ACC112 (cell line): ENCODE results near the gene MED9.
"Not testable (repeated sequence)": the region's sequence is repeated elsewhere in the genome, so short reads cannot be mapped to it uniquely, and the experiment has no call there.

Experiments
- H2AFZ ChIP-seq: fragments of 200-600 bp; sonication (generic); one replicate; pipeline ENCODE4 v1.6.0; 2017; ENCODE audit warnings: antibody characterized with exemption, low read length; ENCODE audit not compliant: unreplicated experiment
- H3K27ac ChIP-seq: fragments of 200-600 bp; sonication (generic); 2 replicates; pipeline ENCODE4 v1.5.1; 2014; ENCODE audit warnings: low read depth, mild to moderate bottlenecking, antibody characterized with exemption, low read length, moderate library complexity
- H3K27me3 ChIP-seq: fragments of 200-600 bp; sonication (generic); 2 replicates; pipeline ENCODE4 v1.6.1; 2014; ENCODE audit warnings: mild to moderate bottlenecking, antibody characterized with exemption, low read length, moderate library complexity, mixed read lengths; ENCODE audit not compliant: insufficient read depth
- H3K36me3 ChIP-seq: fragments of 200-600 bp; sonication (generic); 2 replicates; pipeline ENCODE4 v1.6.1; 2016; ENCODE audit warnings: mild to moderate bottlenecking, antibody characterized with exemption, low read length, moderate library complexity, mixed read lengths; ENCODE audit not compliant: insufficient read depth
- H3K4me1 ChIP-seq: fragments of 200-600 bp; sonication (generic); one replicate; pipeline ENCODE4 v1.6.1; 2016; ENCODE audit warnings: low read length, mixed read lengths; ENCODE audit not compliant: insufficient read depth, unreplicated experiment, control insufficient read depth
- H3K4me3 ChIP-seq: fragments of 200-600 bp; sonication (generic); 2 replicates; pipeline ENCODE4 v1.5.1; 2014; ENCODE audit warnings: mild to moderate bottlenecking, low read depth, low read length
- H3K79me2 ChIP-seq: fragments of 200-600 bp; sonication (generic); one replicate; pipeline ENCODE4 v1.6.0; 2016; ENCODE audit warnings: low read length; ENCODE audit not compliant: control insufficient read depth, unreplicated experiment, insufficient read depth

Gene MED9

DNA sequence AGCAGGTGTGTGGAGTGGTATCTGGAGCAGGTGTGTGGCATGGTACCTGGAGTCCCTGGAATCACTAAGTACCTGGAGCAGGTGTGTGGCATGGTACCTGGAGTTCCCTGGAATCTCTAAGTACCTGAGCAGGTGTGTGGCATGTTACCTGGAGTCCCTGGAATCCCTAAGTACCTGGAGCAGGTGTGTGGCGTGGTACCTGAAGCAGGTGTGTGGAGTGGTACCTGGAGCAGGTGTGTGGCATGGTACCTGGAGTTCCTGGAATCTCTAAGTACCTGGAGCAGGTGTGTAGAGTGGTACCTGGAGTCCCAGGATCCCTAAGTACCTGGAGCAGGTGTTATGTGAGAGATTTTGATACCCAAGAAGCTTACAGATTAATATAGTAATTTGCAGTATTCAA lies 22.1 kb upstream of the MED9 start:
- not testable (repeated sequence) for H3K4me1 ChIP-seq, H3K4me3 ChIP-seq, H3K27ac ChIP-seq, H2AFZ ChIP-seq, H3K27me3 ChIP-seq, H3K79me2 ChIP-seq, H3K36me3 ChIP-seq

- Histone ChIP-seq H2AFZ (no peak overlapping the region), H3K4me3 (no peak overlapping the region), H3K79me2 (no peaks in the 10 kb centered on the region), H3K27ac (no peak overlapping the region), H3K27me3 (peaks cover 3% of the 10 kb centered on the region; the same call in 1 of the 2 replicates), H3K4me1 (no peaks in the 10 kb centered on the region), H3K36me3 (no peaks in the 10 kb centered on the region)
Measured at GRCh38 chr17:17455173-17455572, 21.6 kb upstream of the MED9 start.

DNA sequence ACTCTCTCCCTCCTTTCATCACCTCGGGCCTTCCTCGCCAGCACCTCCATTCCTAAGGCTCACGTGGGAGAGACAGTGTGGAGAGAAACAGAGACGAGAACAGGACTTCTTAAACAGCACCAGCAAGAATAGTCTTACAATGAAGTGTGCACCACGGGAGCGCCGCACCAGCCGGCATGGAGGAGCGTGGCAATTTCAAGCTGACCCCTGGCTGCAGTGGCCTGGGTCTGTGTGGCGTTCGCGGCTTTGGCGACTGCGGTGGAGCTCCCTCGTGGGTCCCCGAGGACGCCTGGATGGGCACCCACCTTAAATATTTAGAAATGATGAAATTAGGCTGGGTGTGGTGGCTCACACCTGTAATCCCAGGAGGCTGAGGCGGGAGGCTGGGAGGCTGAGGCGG lies 20.5 kb upstream of the MED9 start:
- Histone ChIP-seq H3K79me2 (no peaks in the 10 kb centered on the region), H2AFZ (no peak overlapping the region), H3K27ac (no peak overlapping the region), H3K4me3 (no peak overlapping the region), H3K4me1 (no peaks in the 10 kb centered on the region), H3K27me3 (peaks cover 3% of the 10 kb centered on the region; the same call in 1 of the 2 replicates), H3K36me3 (no peaks in the 10 kb centered on the region)

DNA sequence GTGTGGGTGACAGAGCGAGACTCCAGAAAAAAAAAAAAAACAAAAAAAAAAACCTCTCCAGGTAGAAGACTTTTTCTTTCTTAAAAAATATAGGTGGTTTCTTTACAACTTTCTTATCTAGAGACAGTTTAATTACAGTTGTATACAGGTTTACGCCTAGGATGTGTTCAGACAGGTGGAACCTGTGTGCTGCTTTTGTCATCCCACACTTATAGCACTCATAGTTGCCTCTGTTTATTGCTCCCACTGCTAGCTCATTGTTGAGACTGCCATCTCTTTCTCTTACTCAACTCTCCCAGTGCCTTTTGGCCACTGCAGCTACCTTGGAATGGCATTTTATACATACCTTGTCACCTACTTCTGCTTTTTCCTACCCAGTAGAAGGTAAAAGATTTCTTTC lies 19.1 kb upstream of the MED9 start:
- Histone ChIP-seq H3K27me3 (peaks cover 3% of the 10 kb centered on the region; the same call in 1 of the 2 replicates), H3K36me3 (no peaks in the 10 kb centered on the region), H2AFZ (no peak overlapping the region), H3K4me3 (no peak overlapping the region), H3K27ac (no peak overlapping the region), H3K4me1 (no peaks in the 10 kb centered on the region), H3K79me2 (no peaks in the 10 kb centered on the region)

DNA sequence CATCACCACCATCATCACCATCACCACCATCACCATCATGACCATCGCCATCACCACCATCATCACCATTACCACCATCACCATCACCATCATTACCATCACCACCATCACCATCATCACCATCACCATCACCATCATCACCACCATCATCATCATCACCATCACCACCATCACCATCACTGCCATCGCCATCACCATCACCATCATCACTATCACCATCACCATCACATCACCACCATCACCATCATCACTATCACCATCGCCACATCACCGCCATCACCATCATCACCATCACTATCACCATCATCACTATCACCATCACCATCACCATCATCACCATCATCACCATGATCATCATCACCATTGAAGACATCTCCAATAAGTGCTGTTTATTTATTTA lies 16.8 kb upstream of the MED9 start:
- H3K4me1 ChIP-seq, result no peaks in the 10 kb centered on the region
- H3K4me3 ChIP-seq, result no peak overlapping the region
- no peak overlapping the region for H2AFZ ChIP-seq
- H3K27ac ChIP-seq, result no peak overlapping the region
- H3K27me3 ChIP-seq, result peaks cover 17% of the 10 kb centered on the region; the same call in 1 of the 2 replicates
- H3K79me2 ChIP-seq, result no peaks in the 10 kb centered on the region
- no peaks in the 10 kb centered on the region for H3K36me3 ChIP-seq

DNA sequence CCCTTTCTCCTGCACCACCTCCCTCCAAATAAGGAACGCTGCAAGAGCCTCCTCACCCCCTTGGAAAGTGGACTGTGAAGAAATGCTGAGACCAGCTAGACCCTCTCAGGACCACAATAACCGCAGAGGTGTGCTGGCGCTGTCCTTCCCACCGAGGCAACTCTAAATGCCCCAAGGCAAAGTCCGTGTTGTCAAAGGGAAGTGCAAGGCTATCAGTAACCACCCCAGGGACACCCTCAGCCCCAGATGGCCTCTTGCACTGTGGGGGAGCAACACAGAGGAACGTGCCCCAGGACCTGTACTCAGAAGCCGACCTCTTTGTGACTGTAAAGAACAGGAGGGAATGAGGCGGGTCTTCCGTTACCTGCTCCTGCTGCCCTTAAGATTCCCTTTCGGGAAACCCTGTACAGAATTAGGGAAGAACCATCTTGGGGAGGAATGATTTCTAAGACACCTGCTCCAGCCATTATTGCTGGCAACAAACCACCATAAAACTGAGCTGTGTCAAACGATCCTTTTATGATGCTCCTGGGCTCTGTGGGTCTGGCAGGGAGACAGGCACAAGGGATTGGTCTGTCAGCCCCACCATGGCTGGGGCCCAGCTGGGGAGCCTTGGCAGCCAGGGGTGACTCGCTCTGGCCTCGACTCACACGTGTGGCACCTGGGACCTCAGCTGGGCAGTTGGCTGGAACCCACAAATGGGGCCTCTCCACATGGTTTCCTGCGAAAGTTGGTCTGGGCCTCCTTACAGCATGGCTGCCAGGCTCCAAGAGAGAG lies 14.6 kb upstream of the MED9 start:
- no peak overlapping the region for H3K27ac ChIP-seq
- H3K4me1 ChIP-seq, result no peaks in the 10 kb centered on the region
- H3K36me3 ChIP-seq, result no peaks in the 10 kb centered on the region
- no peak overlapping the region for H2AFZ ChIP-seq
- H3K79me2 ChIP-seq, result no peaks in the 10 kb centered on the region
- H3K4me3 ChIP-seq, result no peak overlapping the region
- peaks cover 21% of the 10 kb centered on the region; the same call in 1 of the 2 replicates for H3K27me3 ChIP-seq

DNA sequence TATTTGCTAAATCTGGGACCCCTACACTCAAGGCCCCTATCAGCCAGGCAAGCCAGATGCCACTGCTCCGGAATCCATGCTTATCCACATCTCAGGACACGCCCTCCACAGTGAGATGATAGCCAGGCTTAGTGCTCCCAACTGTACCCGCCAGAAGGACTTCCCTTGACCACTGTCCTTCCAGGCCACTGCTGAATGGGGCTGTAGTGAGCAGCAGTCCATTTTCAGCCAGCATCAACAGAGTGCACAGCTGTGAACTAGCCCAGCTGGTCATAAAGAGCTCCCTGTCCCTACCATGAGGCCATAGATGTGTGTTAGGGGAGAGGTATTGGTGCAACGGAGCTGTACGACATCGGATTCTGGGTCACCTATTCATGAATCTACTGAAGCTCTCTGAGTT lies 13.0 kb upstream of the MED9 start:
- H3K36me3 ChIP-seq, result no peaks in the 10 kb centered on the region
- H3K27ac ChIP-seq, result no peak overlapping the region
- no peak overlapping the region for H3K4me3 ChIP-seq
- H3K4me1 ChIP-seq, result peaks cover 8% of the 10 kb centered on the region
- H3K79me2 ChIP-seq, result no peaks in the 10 kb centered on the region
- peaks cover 20% of the 10 kb centered on the region; the same call in 1 of the 2 replicates for H3K27me3 ChIP-seq
- H2AFZ ChIP-seq, result no peak overlapping the region

DNA sequence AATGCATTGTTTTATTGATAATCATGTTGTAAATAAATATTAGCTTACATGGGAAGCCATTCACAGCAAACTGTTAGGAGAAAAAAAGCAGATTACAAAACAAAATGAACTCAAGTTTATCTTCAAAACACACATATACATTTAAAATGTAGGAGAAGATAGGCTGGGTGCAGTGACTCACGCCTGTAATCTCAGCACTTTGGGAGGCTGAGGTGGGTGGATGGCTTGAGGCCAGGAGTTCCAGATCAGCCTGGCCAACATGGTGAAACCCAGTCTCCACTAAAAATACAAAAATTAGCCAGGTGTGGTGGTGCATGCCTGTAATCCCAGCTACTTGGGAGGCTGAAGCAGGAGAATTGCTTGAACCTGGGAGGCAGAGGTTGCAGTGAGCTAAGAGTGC lies 10.9 kb upstream of the MED9 start:
- H3K79me2 ChIP-seq, H3K27ac ChIP-seq, H3K4me3 ChIP-seq, H3K36me3 ChIP-seq, H2AFZ ChIP-seq, H3K4me1 ChIP-seq: not testable (repeated sequence)
- peaks cover 24% of the 10 kb centered on the region for H3K27me3 ChIP-seq

DNA sequence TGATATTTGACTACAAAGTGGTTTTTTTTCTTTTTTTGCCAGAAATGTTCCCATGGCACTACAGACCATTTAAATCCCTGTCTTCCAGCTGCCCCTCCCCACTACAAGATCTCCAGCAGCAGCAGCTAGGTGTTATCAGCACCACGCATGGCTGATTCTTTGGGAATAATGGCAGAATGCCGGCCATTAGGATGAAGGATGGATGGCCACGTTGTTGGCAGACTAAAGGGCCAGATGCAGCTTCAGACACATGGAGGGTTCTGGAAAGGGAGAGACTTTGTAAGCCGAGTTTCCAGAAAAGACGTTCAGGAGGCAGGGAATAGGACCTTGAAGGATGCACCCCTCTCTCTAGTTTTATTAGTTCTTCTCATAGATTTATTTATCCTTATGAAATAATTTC lies 10.3 kb upstream of the MED9 start:
- H3K27me3 ChIP-seq, result peaks cover 24% of the 10 kb centered on the region
- no peak overlapping the region for H3K4me3 ChIP-seq
- no peaks in the 10 kb centered on the region for H3K79me2 ChIP-seq

DNA sequence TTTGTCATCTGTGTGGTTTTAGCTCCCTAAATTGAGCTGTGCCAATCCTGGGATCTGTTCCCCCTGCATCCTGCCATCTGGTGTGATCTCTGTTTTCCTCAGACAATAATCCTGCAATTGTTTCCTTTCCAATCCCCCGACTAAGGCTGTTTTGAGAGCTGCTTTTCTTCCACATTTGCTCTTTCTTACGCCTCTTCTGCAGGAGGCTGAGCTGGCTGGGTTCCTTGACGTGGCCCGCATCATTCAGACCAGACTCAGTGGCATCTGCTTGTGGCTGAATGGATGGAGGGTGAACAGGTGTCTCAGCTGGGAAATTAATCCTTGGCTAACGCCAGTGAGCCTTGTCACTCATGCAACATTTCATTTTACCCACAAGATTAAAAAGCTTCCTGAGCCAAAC lies 9.8 kb upstream of the MED9 start:
- H3K4me3 ChIP-seq, result no peak overlapping the region
- no peaks in the 10 kb centered on the region for H3K36me3 ChIP-seq
- peaks cover 8% of the 10 kb centered on the region for H3K4me1 ChIP-seq
- H2AFZ ChIP-seq, result no peak overlapping the region
- H3K27ac ChIP-seq, result no peak overlapping the region
- peaks cover 24% of the 10 kb centered on the region for H3K27me3 ChIP-seq
- H3K79me2 ChIP-seq, result no peaks in the 10 kb centered on the region

More for the DNA sequence above, 10.3 kb upstream of the MED9 start:
- H2AFZ ChIP-seq, result no peak overlapping the region
- no peaks in the 10 kb centered on the region for H3K36me3 ChIP-seq
- peaks cover 8% of the 10 kb centered on the region for H3K4me1 ChIP-seq
- H3K27ac ChIP-seq, result no peak overlapping the region

- no peak overlapping the region for H3K4me3 ChIP-seq
- H3K4me1 ChIP-seq, result peaks cover 11% of the 10 kb centered on the region
- H3K79me2 ChIP-seq, result no peaks in the 10 kb centered on the region
- H3K27ac ChIP-seq, result no peak overlapping the region
- no peaks in the 10 kb centered on the region for H3K36me3 ChIP-seq
- H3K27me3 ChIP-seq, result peaks cover 24% of the 10 kb centered on the region
- no peak overlapping the region for H2AFZ ChIP-seq
Measured at GRCh38 chr17:17467720-17468119, 9.1 kb upstream of the MED9 start.
